HUES6 (cell line): Measurements from ENCODE around the gene PRDM8.

Experiments used
- H3K27ac ChIP-seq: 2 replicates; pipeline ENCODE4 v1.7.0; 2013; ENCODE audit warnings: low read depth, mild to moderate bottlenecking, low read length, inconsistent platforms
- H3K27me3 ChIP-seq: 2 replicates; pipeline ENCODE4 v1.6.1; 2013; ENCODE audit warnings: low read length; ENCODE audit not compliant: control insufficient read depth, insufficient read depth
- H3K36me3 ChIP-seq: 2 replicates; pipeline ENCODE4 v1.6.1; 2013; ENCODE audit warnings: low read length; ENCODE audit not compliant: control insufficient read depth, insufficient read depth
- H3K4me1 ChIP-seq: 2 replicates; pipeline ENCODE4 v1.6.1; 2013; ENCODE audit warnings: low read length; ENCODE audit not compliant: control insufficient read depth, insufficient read depth
- H3K4me3 ChIP-seq: 2 replicates; pipeline ENCODE4 v1.5.1; 2013; ENCODE audit warnings: low read depth, low read length
- H3K9ac ChIP-seq: one replicate; pipeline ENCODE4 v1.6.1; 2013; ENCODE audit warnings: mild to moderate bottlenecking, low read length
- H3K9me3 ChIP-seq: 2 replicates; pipeline ENCODE4 v1.6.1; 2013; ENCODE audit warnings: low read depth, low read length; ENCODE audit not compliant: control insufficient read depth, insufficient read depth

Gene PRDM8

GRCh38 chr4:80202190-80202711 is 4.9 kb downstream of the PRDM8 start:
- Histone ChIP-seq H3K27ac (no peak overlapping the region), H3K9ac (no peak overlapping the region), H3K36me3 (no peaks in the 10 kb centered on the region), H3K4me3 (peak overlapping the region; percentile 50), H3K27me3 (peaks cover 100% of the 10 kb centered on the region), H3K4me1 (peaks cover 7% of the 10 kb centered on the region; the same call in 1 of the 2 replicates), H3K9me3 (no peaks in the 10 kb centered on the region)

- H3K4me3 ChIP-seq = peak overlapping the region; percentile 50
- H3K36me3 ChIP-seq = no peaks in the 10 kb centered on the region
- no peak overlapping the region for H3K27ac ChIP-seq
- no peak overlapping the region for H3K9ac ChIP-seq
- H3K9me3 ChIP-seq = no peaks in the 10 kb centered on the region
- H3K4me1 ChIP-seq = peaks cover 4% of the 10 kb centered on the region; the same call in 1 of the 2 replicates
- peaks cover 100% of the 10 kb centered on the region for H3K27me3 ChIP-seq
Observed at GRCh38 chr4:80202741-80203553, 5.6 kb downstream of the PRDM8 start.

GRCh38 chr4:80204433-80205011 is 7.2 kb downstream of the PRDM8 start:
- H3K27me3 ChIP-seq = peaks cover 100% of the 10 kb centered on the region
- H3K4me3 ChIP-seq = no peak overlapping the region
- H3K9ac ChIP-seq = no peak overlapping the region
- no peaks in the 10 kb centered on the region for H3K36me3 ChIP-seq
- H3K9me3 ChIP-seq = no peaks in the 10 kb centered on the region
- peaks cover 4% of the 10 kb centered on the region; the same call in 1 of the 2 replicates for H3K4me1 ChIP-seq
- no peak overlapping the region for H3K27ac ChIP-seq

- Histone ChIP-seq H3K36me3 (no peaks in the 10 kb centered on the region), H3K4me1 (peaks cover 4% of the 10 kb centered on the region; the same call in 1 of the 2 replicates), H3K27ac (no peak overlapping the region), H3K27me3 (peaks cover 99% of the 10 kb centered on the region), H3K4me3 (no peak overlapping the region), H3K9me3 (no peaks in the 10 kb centered on the region), H3K9ac (no peak overlapping the region)
Observed at GRCh38 chr4:80206111-80206510, 8.8 kb downstream of the PRDM8 start.

- H3K9me3 ChIP-seq = no peaks in the 10 kb centered on the region
- no peaks in the 10 kb centered on the region for H3K36me3 ChIP-seq
- H3K9ac ChIP-seq = no peak overlapping the region
- peaks cover 98% of the 10 kb centered on the region for H3K27me3 ChIP-seq
- peaks cover 2% of the 10 kb centered on the region; the same call in 1 of the 2 replicates for H3K4me1 ChIP-seq
- no peak overlapping the region for H3K27ac ChIP-seq
- peak overlapping the region; percentile 2; the same call in 1 of the 2 replicates for H3K4me3 ChIP-seq
Observed at GRCh38 chr4:80206521-80207171, 9.3 kb downstream of the PRDM8 start.

- Histone ChIP-seq H3K9me3 (no peaks in the 10 kb centered on the region), H3K27ac (no peak overlapping the region), H3K4me1 (no peaks in the 10 kb centered on the region), H3K9ac (no peak overlapping the region), H3K36me3 (no peaks in the 10 kb centered on the region), H3K27me3 (peaks cover 96% of the 10 kb centered on the region), H3K4me3 (peak overlapping the region; percentile 2; the same call in 1 of the 2 replicates)
Observed at GRCh38 chr4:80207172-80207583, 9.9 kb downstream of the PRDM8 start.

GRCh38 chr4:80207664-80208063 is 10.4 kb downstream of the PRDM8 start:
- H3K36me3 ChIP-seq = no peaks in the 10 kb centered on the region
- H3K27me3 ChIP-seq = peaks cover 96% of the 10 kb centered on the region
- no peak overlapping the region for H3K27ac ChIP-seq
- peak overlapping the region; percentile 2; the same call in 1 of the 2 replicates for H3K4me3 ChIP-seq
- no peak overlapping the region for H3K9ac ChIP-seq
- no peaks in the 10 kb centered on the region for H3K9me3 ChIP-seq
- H3K4me1 ChIP-seq = no peaks in the 10 kb centered on the region

- H3K36me3 ChIP-seq = no peaks in the 10 kb centered on the region
- no peak overlapping the region for H3K9ac ChIP-seq
- H3K4me3 ChIP-seq = no peak overlapping the region
- no peak overlapping the region for H3K27ac ChIP-seq
- H3K4me1 ChIP-seq = no peaks in the 10 kb centered on the region
- peaks cover 94% of the 10 kb centered on the region for H3K27me3 ChIP-seq
- no peaks in the 10 kb centered on the region for H3K9me3 ChIP-seq
Observed at GRCh38 chr4:80208610-80209339, 11.5 kb downstream of the PRDM8 start.

- no peak overlapping the region for H3K4me3 ChIP-seq
- no peak overlapping the region for H3K27ac ChIP-seq
- H3K36me3 ChIP-seq = no peaks in the 10 kb centered on the region
- H3K9ac ChIP-seq = no peak overlapping the region
- no peaks in the 10 kb centered on the region for H3K4me1 ChIP-seq
- no peaks in the 10 kb centered on the region for H3K9me3 ChIP-seq
- peaks cover 89% of the 10 kb centered on the region for H3K27me3 ChIP-seq
Observed at GRCh38 chr4:80209340-80209701, 12.0 kb downstream of the PRDM8 start.

GRCh38 chr4:80210549-80210948 is 13.2 kb downstream of the PRDM8 start:
- no peaks in the 10 kb centered on the region for H3K4me1 ChIP-seq
- peaks cover 86% of the 10 kb centered on the region for H3K27me3 ChIP-seq
- no peak overlapping the region for H3K27ac ChIP-seq
- no peak overlapping the region for H3K9ac ChIP-seq
- no peaks in the 10 kb centered on the region for H3K9me3 ChIP-seq
- no peaks in the 10 kb centered on the region for H3K36me3 ChIP-seq
- H3K4me3 ChIP-seq = no peak overlapping the region
